Dedifferentiated amniotic fluid mesenchymal stem cell (primary cell): Measurements from ENCODE around the gene IL24.

Experiments
- DNase-seq: peaks from one replicate; pipeline ENCODE4 v3.0.0-alpha.2; 2016; ENCODE audit errors: extremely low spot score

The IL24 gene

GRCh38 chr1:206953126-206953525 is 55.9 kb downstream of the IL24 start:
- no peak for DNase-seq

- no peak for DNase-seq
These were observed 56.4 kb downstream of the IL24 start for GRCh38 chr1:206953626-206954025.
